GM12878 (cell line): ENCODE data around the gene BORCS8.

Source experiments
- BMI1 ChIP-seq: fragments of 450-650 bp; IDR thresholded peaks from 2 replicates; pipeline ENCODE4 v1.6.1; 2016; ENCODE audit warnings: mild to moderate bottlenecking, moderate library complexity, borderline replicate concordance
- EP300 ChIP-seq, 2 experiments: fragments of 150-350 bp in 1 of 2; IDR thresholded peaks; 2 replicates each; pipeline ENCODE4 v1.6.1; 2011 to 2012; ENCODE audit warnings: low read depth in 2 of 2, low read length in 2 of 2, borderline replicate concordance in 1 of 2, improper control_type of control experiment in 1 of 2, inconsistent platforms in 1 of 2; ENCODE audit not compliant: control insufficient read depth in 1 of 2
- MXI1 ChIP-seq: fragments of 150-350 bp; IDR thresholded peaks from 2 replicates; pipeline ENCODE4 v1.6.1; 2011; ENCODE audit warnings: low read depth, mild to moderate bottlenecking, inconsistent platforms, low read length, improper control_type of control experiment
- NFYB ChIP-seq: IDR thresholded peaks from 2 replicates; pipeline ENCODE4 v1.6.1; 2011; ENCODE audit warnings: low read depth, mild to moderate bottlenecking, low read length, improper control_type of control experiment, moderate library complexity; ENCODE audit not compliant: insufficient read depth
- PKNOX1 ChIP-seq: fragments of 450-650 bp; IDR thresholded peaks from 2 replicates; pipeline ENCODE4 v1.6.1; 2016; ENCODE audit warnings: mild to moderate bottlenecking
- POLR2A ChIP-seq: IDR thresholded peaks from 2 replicates; pipeline ENCODE4 v1.6.1; 2011; ENCODE audit warnings: low read depth, mild to moderate bottlenecking, low read length
- RAD21 ChIP-seq: IDR thresholded peaks from 2 replicates; pipeline ENCODE4 v1.6.1; 2011; ENCODE audit warnings: mild to moderate bottlenecking, low read depth, low read length, moderate library complexity; ENCODE audit not compliant: insufficient read depth
- RELB ChIP-seq: fragments of 450-650 bp; IDR thresholded peaks from 2 replicates; pipeline ENCODE4 v1.6.1; 2017; ENCODE audit warnings: low read depth, mild to moderate bottlenecking, moderate library complexity
- SKIL ChIP-seq: fragments of 450-650 bp; IDR thresholded peaks from 2 replicates; pipeline ENCODE4 v1.6.1; 2017; ENCODE audit warnings: mild to moderate bottlenecking, low read depth, inconsistent platforms; ENCODE audit not compliant: poor library complexity, severe bottlenecking
- SREBF2 ChIP-seq: IDR thresholded peaks from 2 replicates; pipeline ENCODE4 v1.6.1; 2012; ENCODE audit warnings: mild to moderate bottlenecking, low read length
- TAF1 ChIP-seq: IDR thresholded peaks from 2 replicates; pipeline ENCODE4 v1.6.1; 2011; ENCODE audit warnings: mild to moderate bottlenecking, low read depth, low read length, borderline replicate concordance
- ZNF274 ChIP-seq: IDR thresholded peaks from one replicate; pipeline ENCODE4 v1.8.0; 2011; ENCODE audit not compliant: insufficient read length, insufficient read depth
- TF ChIP-seq, protein P1 (sequence below), 3 experiments: IDR thresholded peaks in 2 of 3; conservative IDR thresholded peaks in 1 of 3; 2 replicates each; pipeline ENCODE4 v1.5.1; 2011; ENCODE audit warnings: low read depth in 3 of 3, low read length in 3 of 3, mild to moderate bottlenecking in 3 of 3, control low read depth in 2 of 3, moderate library complexity in 2 of 3, inconsistent platforms in 1 of 3, mixed read lengths in 1 of 3; ENCODE audit not compliant: control insufficient read depth in 2 of 3, insufficient read depth in 1 of 3; ENCODE audit errors: extremely low read depth in 1 of 3

DNA sequence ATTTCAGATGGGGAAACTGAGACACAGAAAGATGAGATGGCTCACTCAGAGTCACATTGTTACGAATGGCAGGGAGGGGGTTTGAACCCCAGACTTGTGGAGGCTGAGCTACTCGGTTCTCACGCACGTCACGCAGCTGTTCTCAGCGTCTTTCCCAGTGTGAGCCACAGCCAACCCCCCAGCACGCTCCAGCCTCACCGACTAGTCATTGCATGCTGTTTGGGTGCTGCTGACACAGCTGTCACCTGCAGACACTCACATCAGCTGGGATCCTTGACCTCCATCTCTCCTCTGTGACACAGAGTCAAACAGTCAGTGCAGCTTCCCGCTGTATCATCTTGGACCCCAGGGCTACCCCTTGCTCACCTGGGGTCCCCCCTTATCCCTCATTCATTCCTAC lies 17.4 kb upstream of the BORCS8 start:
- TF ChIP-seq RELB: no peak
- TF ChIP-seq EP300 (IDR thresholded peaks at IDR 0.05; ENCODE audit: borderline replicate concordance in 1 of 2, control insufficient read depth in 1 of 2, low read depth in 2 of 2, low read length in 2 of 2): no peak
- TF ChIP-seq TAF1: no peak
- TF ChIP-seq, protein P1, sequence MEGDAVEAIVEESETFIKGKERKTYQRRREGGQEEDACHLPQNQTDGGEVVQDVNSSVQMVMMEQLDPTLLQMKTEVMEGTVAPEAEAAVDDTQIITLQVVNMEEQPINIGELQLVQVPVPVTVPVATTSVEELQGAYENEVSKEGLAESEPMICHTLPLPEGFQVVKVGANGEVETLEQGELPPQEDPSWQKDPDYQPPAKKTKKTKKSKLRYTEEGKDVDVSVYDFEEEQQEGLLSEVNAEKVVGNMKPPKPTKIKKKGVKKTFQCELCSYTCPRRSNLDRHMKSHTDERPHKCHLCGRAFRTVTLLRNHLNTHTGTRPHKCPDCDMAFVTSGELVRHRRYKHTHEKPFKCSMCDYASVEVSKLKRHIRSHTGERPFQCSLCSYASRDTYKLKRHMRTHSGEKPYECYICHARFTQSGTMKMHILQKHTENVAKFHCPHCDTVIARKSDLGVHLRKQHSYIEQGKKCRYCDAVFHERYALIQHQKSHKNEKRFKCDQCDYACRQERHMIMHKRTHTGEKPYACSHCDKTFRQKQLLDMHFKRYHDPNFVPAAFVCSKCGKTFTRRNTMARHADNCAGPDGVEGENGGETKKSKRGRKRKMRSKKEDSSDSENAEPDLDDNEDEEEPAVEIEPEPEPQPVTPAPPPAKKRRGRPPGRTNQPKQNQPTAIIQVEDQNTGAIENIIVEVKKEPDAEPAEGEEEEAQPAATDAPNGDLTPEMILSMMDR (IDR thresholded peaks at IDR 0.05 in 2 of 3, conservative IDR thresholded peaks at IDR 0.05 in 1 of 3; ENCODE audit: control insufficient read depth in 2 of 3, extremely low read depth in 1 of 3, insufficient read depth in 1 of 3, low read depth in 3 of 3, low read length in 3 of 3): no peak
- no peak for TF ChIP-seq SREBF2
- no peak for TF ChIP-seq PKNOX1
- TF ChIP-seq RAD21: no peak
- no peak for TF ChIP-seq MXI1
- no peak for TF ChIP-seq POLR2A
- no peak for TF ChIP-seq ZNF274
- no peak for TF ChIP-seq NFYB
- TF ChIP-seq SKIL: no peak
- no peak for TF ChIP-seq BMI1
